ENCODE data around the gene CYP39A1. TPM values are rescaled to one million over a fixed set of nuclear protein-coding genes. Genes with fewer than 3 reads are reported as not detected.

CYP39A1 gene
- total and polyA plus RNA-seq, 10 of the 15 experiments (the other 5 are each of a cell fraction or from before 2014, with no cell fraction given) = not detected

GRCh38 chr6:46584586-46584985 lies 68.0 kb downstream of the CYP39A1 start:
- Histone ChIP-seq H3K4me2 (ENCODE audit: control insufficient read depth, insufficient read depth) (no peak overlapping the region), H3K36me3 (ENCODE audit: control insufficient read depth in 2 of 2, insufficient read depth in 2 of 2, low read length in 1 of 2) (no peaks in the 10 kb centered on the region), H3K4me3 (no peak overlapping the region), H4K20me1 (ENCODE audit: control insufficient read depth, insufficient read depth) (no peaks in the 10 kb centered on the region), H3K27me3 (replicated peaks in 1 of 2; ENCODE audit: control insufficient read depth in 2 of 2, insufficient read depth in 2 of 2, low read length in 1 of 2) (no peaks in the 10 kb centered on the region; a peak in 1 of 4 replicates), H3K9me3 (replicated peaks; ENCODE audit: control insufficient read depth, insufficient read depth, low read length) (no peaks in the 10 kb centered on the region; the same call in 2 of the 3 replicates), H3K27ac (ENCODE audit: control insufficient read depth, insufficient read depth) (no peak overlapping the region), H2AFZ (ENCODE audit: control insufficient read depth, low read depth, low read length) (no peak overlapping the region), H3K9ac (ENCODE audit: control insufficient read depth, insufficient read depth, low read length) (no peak overlapping the region), H3K4me1 (ENCODE audit: control insufficient read depth, insufficient read depth, low read length) (no peaks in the 10 kb centered on the region), H3K79me2 (ENCODE audit: control insufficient read depth, insufficient read depth, low read length) (no peaks in the 10 kb centered on the region)
- in situ Hi-C loops (cut with MboI) = no loop called here
- ChIA-PET RAD21 (ENCODE audit: unreplicated experiment) (no interaction called here), POLR2A (no interaction called here), CTCF (no interaction called here), SMC1A (ENCODE audit: uncharacterized antibody, unreplicated experiment) (interaction anchor here (1.1 kb wide), 1 partner anchor 9 kb away, joined by 3 read pairs; no protein-coding TSS in a partner anchor)
- DNase-seq (ENCODE audit: low read depth, low spot score) = no peak
- ATAC-seq = no peak
- TF ChIP-seq ZNF622 (IDR thresholded peaks at IDR 0.05) (no peak), SKIL (IDR thresholded peaks at IDR 0.05; ENCODE audit: low read depth, poor library complexity, severe bottlenecking) (no peak), MEF2B (IDR thresholded peaks at IDR 0.05; ENCODE audit: partially characterized antibody, poor library complexity, severe bottlenecking) (no peak), TARDBP (IDR thresholded peaks at IDR 0.05; ENCODE audit: borderline replicate concordance) (no peak), CHD2 (IDR thresholded peaks at IDR 0.05; ENCODE audit: borderline replicate concordance, low read depth, low read length) (no peak), GABPA (IDR thresholded peaks at IDR 0.05; ENCODE audit: low read depth) (no peak), HDAC2 (IDR thresholded peaks at IDR 0.05) (no peak), ZNF274 (IDR thresholded peaks at IDR 0.05; ENCODE audit: insufficient read depth, insufficient read length) (no peak)
- no peak for FAIRE-seq
- no TSS peak for BruUV-seq (replicated peaks)
- 36% methylated on average over 3 of the region's 3 CpGs for WGBS (ENCODE audit: insufficient coverage, insufficient replicate concordance, low lambda C conversion rate, missing lambda C conversion rate)
- intact Hi-C loops (cut with micrococcal nuclease; ENCODE audit: unreplicated experiment) = no loop called here

All from GM12878 (cell line).